HG03095 (cell line): ENCODE data around the gene ARHGEF28.

Experiments
- ATAC-seq: cut with Tn5 transposase; IDR thresholded peaks from one replicate; pipeline ENCODE4 v1.9.1; 2021; ENCODE audit warnings: moderate library complexity; ENCODE audit not compliant: unreplicated experiment

The ARHGEF28 gene

GRCh38 chr5:73954381-73954780 is 328.4 kb downstream of the ARHGEF28 start:
- no peak for ATAC-seq

GRCh38 chr5:73955271-73955846 is 329.4 kb downstream of the ARHGEF28 start:
- no peak for ATAC-seq

GRCh38 chr5:73957397-73958001 is 331.5 kb downstream of the ARHGEF28 start:
- no peak for ATAC-seq

- no peak for ATAC-seq
These were observed 332.0 kb downstream of the ARHGEF28 start for GRCh38 chr5:73958037-73958436.

- no peak for ATAC-seq
These were observed 334.0 kb downstream of the ARHGEF28 start for GRCh38 chr5:73960023-73960422.

- ATAC-seq, result no peak
These were observed 334.4 kb downstream of the ARHGEF28 start for GRCh38 chr5:73960426-73960825.

- no peak for ATAC-seq
These were observed 336.9 kb downstream of the ARHGEF28 start for GRCh38 chr5:73962801-73963425.

GRCh38 chr5:73964352-73964865 is 338.4 kb downstream of the ARHGEF28 start:
- ATAC-seq, result no peak

GRCh38 chr5:73966451-73966850 is 340.5 kb downstream of the ARHGEF28 start:
- ATAC-seq, result no peak

- no peak for ATAC-seq
These were observed 341.4 kb downstream of the ARHGEF28 start for GRCh38 chr5:73967347-73967746.

GRCh38 chr5:73968246-73968645 is 342.2 kb downstream of the ARHGEF28 start:
- no peak for ATAC-seq

GRCh38 chr5:73968729-73969128 is 342.7 kb downstream of the ARHGEF28 start:
- no peak for ATAC-seq

GRCh38 chr5:73969195-73970036 is 343.4 kb downstream of the ARHGEF28 start:
- no peak for ATAC-seq

GRCh38 chr5:73971326-73971725 is 345.3 kb downstream of the ARHGEF28 start:
- no peak for ATAC-seq

- ATAC-seq, result no peak
These were observed 347.1 kb downstream of the ARHGEF28 start for GRCh38 chr5:73973135-73973534.

- ATAC-seq, result no peak
These were observed 348.9 kb downstream of the ARHGEF28 start for GRCh38 chr5:73974871-73975360.

GRCh38 chr5:73975845-73976244 is 349.8 kb downstream of the ARHGEF28 start:
- no peak for ATAC-seq

GRCh38 chr5:73977146-73977545 is 351.1 kb downstream of the ARHGEF28 start:
- ATAC-seq, result no peak

GRCh38 chr5:73979321-73979720 is 353.3 kb downstream of the ARHGEF28 start:
- no peak for ATAC-seq

- ATAC-seq, result no peak
These were observed 355.7 kb downstream of the ARHGEF28 start for GRCh38 chr5:73981704-73982103.

- ATAC-seq, result no peak
These were observed 357.6 kb downstream of the ARHGEF28 start for GRCh38 chr5:73983644-73984043.
